Stimulated activated naive B cell treated with anti-CD40 and anti-IgM and Interleukin-4, amounts not matched to agents 10 μg/mL and 1 μg/mL and 100 μg/mL, for 72 hours (primary cell): ENCODE measurements around the gene AACS.
"Not testable (repeated sequence)": the region's sequence is repeated elsewhere in the genome, so short reads cannot be mapped to it uniquely, and the experiment has no call there.

Source experiments
- ATAC-seq, 2 donors: fragments of 150-1000 bp; cut with Tn5 transposase; replicated peaks; 2 replicates each; pipeline ENCODE4 v1.10.0; 2021; ENCODE audit warnings: moderate library complexity in 1 of 2
- DNase-seq: peaks from one replicate; pipeline ENCODE4 v3.0.0; 2021
- H3K27ac Mint-ChIP-seq: one replicate; pipeline ENCODE4 v1.8.0; 2022; ENCODE audit warnings: mild to moderate bottlenecking, mixed read lengths
- H3K27me3 Mint-ChIP-seq, 2 donors: one replicate each; pipeline ENCODE4 v1.8.0; 2022; ENCODE audit warnings: mixed read lengths in 2 of 2
- H3K36me3 Mint-ChIP-seq, 2 donors: one replicate each; pipeline ENCODE4 v1.8.0; 2022; ENCODE audit warnings: mixed read lengths in 2 of 2, mild to moderate bottlenecking in 1 of 2
- H3K4me1 Mint-ChIP-seq, 2 donors: one replicate each; pipeline ENCODE4 v1.8.0; 2022; ENCODE audit warnings: mixed read lengths in 2 of 2, mild to moderate bottlenecking in 1 of 2
- H3K4me3 Mint-ChIP-seq, 2 donors: one replicate each; pipeline ENCODE4 v1.8.0; 2022; ENCODE audit warnings: mild to moderate bottlenecking in 2 of 2, mixed read lengths in 2 of 2, moderate library complexity in 1 of 2
- H3K9me3 Mint-ChIP-seq, 2 donors: one replicate each; pipeline ENCODE4 v1.8.0; 2022; ENCODE audit warnings: mixed read lengths in 2 of 2, mild to moderate bottlenecking in 1 of 2

AACS gene

DNA sequence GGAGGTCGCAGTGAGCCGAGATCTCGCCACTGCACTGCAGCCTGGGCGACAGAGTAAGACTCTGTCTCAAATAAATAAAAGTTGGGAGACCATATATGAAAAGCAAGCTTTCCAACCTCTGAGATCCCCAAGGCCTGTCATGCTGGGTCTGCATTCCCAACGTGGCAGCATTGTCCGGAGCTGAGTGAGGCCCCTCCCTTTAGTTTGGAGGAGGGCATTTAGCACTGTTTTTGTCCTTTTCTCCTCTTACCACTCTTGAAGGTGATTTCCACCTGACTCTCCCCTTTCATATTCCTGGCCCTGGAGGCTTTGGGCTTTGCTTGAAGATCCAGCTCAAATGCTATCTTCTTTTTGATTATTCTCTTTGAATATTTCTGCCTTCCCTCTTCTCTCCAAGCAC lies 3.2 kb downstream of the AACS start:
- Mint-ChIP-seq H3K27me3 (peaks cover 2 to 5% of the 10 kb centered on the region in 2 donors), H3K9me3 (no peaks in the 10 kb centered on the region), H3K27ac (peak overlapping the region; percentile 69), H3K4me3 (no peak overlapping the region), H3K4me1 (peaks cover 14 to 22% of the 10 kb centered on the region in 2 donors), H3K36me3 (peaks cover 9 to 10% of the 10 kb centered on the region in 2 donors)
- no peak for DNase-seq
- ATAC-seq = no peak

DNA sequence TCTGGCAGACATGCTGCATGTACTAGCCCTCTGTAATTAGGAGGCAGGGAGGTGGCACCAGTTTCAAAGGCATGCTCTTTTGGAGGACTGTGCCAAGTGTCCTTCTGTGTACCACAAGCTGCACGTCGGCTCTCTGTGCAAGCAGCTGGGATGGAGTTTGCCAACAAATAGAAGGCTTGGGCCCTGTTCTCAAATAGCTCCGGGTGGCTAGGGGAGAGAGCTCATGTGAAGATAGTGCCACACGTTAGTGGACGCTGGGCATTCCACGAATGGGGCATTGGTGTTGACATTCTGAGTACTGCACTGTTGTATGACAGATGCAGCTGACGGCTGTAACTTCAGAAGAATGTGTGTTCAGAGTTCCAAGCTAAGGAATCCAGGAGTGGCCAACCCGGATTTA lies 4.4 kb downstream of the AACS start:
- H3K36me3 Mint-ChIP-seq = peaks cover 9 to 14% of the 10 kb centered on the region in 2 donors
- H3K4me3 Mint-ChIP-seq = no peak overlapping the region
- no peak overlapping the region for H3K27ac Mint-ChIP-seq
- ATAC-seq = no peak
- H3K9me3 Mint-ChIP-seq = no peaks in the 10 kb centered on the region
- no peaks in the 10 kb centered on the region for H3K27me3 Mint-ChIP-seq
- DNase-seq = no peak
- H3K4me1 Mint-ChIP-seq = peaks cover 14 to 21% of the 10 kb centered on the region in 2 donors

- H3K36me3 Mint-ChIP-seq = peaks cover 9 to 14% of the 10 kb centered on the region in 2 donors
- no peaks in the 10 kb centered on the region for H3K27me3 Mint-ChIP-seq
- H3K4me3 Mint-ChIP-seq = no peak overlapping the region
- DNase-seq = no peak
- H3K27ac Mint-ChIP-seq = no peak overlapping the region
- H3K9me3 Mint-ChIP-seq = no peaks in the 10 kb centered on the region
- H3K4me1 Mint-ChIP-seq = peaks cover 13 to 16% of the 10 kb centered on the region in 2 donors
- ATAC-seq = no peak
Measured at GRCh38 chr12:125070112-125070511, 4.9 kb downstream of the AACS start.

DNA sequence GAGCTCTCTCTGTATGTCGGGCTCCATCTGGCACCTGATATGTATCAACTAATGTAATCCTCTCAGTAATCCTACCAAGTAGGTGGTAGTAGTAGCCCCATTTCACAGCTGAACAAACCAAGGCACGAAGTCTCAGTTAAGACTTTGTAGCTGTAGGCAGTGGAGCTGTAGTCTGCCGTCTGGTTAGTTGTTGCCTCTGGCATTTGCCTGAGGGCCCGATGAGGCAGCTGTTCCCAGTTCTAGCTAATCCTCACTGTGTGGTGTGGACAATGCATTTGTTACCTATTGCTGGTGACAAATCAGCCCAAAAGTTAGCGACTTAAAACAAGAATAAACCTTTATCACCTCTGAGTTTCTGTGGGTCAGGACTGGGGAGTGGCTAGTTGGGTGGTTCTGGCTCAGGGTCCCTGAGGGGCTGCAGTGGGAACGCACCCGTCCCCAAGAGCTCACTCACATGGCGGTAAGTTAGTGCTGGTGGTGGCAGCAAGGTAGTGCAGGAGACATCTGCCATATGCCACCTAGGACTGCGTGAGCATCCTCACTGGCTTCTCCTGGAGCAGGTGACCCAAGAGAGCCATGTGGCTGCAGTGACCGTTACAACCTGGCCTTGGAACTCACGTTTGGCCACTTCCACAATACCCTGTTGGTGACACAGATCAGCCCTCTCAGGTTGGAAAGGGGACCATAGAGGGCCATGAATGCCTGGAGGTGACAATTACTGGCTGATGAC lies 5.6 kb downstream of the AACS start:
- Mint-ChIP-seq H3K27me3 (no peaks in the 10 kb centered on the region), H3K4me3 (no peak overlapping the region), H3K36me3 (peaks cover 13 to 15% of the 10 kb centered on the region in 2 donors), H3K4me1 (peaks cover 13 to 14% of the 10 kb centered on the region in 2 donors), H3K27ac (no peak overlapping the region), H3K9me3 (no peaks in the 10 kb centered on the region)
- ATAC-seq (no peak), DNase-seq (no peak)

DNA sequence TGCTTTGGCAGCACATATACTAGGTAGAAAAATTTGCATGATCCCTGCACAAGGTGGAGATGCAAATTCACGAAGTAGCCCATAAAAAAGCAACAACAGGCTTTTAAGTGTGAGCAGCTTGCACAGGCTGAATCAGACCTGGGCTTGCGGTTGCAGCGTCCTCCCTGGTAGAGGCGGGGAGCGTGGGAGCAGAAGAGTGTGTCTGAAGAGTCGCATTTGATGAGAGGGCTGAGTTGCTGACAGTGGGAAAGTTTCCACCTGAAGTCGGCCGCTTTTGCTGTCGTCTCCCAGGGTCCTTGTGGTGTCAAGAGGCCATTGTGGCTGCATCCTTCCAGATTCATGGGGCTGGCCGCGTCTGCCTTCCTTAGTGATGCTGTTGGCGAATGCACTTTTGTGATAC lies 6.2 kb downstream of the AACS start:
- Mint-ChIP-seq H3K4me1 (peaks cover 9 to 10% of the 10 kb centered on the region in 2 donors), H3K9me3 (no peaks in the 10 kb centered on the region)

DNA sequence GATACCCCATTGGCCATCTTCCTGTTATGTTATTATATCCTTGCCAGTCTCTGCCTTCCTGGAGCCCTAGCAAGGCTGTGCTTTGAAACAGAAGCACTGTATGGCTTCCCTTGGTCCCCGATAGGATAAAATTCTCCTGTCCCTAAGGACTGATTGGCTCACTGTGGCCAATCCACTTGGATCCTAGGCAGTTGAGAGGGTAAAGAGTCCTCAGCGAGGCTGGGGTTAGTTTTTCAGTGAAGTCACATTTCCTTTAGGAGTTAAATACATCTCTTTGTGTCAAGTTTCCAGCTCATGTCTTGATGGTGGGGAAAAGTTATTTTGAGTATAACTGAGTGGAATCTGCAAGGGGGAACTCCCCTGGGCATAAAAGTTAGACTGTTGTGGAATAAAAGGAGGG lies 7.3 kb downstream of the AACS start:
- DNase-seq (no peak), ATAC-seq (no peak)
- no peak overlapping the region for H3K4me3 Mint-ChIP-seq
- peaks cover 0 to 4% of the 10 kb centered on the region in 2 donors for H3K4me1 Mint-ChIP-seq
- H3K9me3 Mint-ChIP-seq = no peaks in the 10 kb centered on the region
- no peaks in the 10 kb centered on the region for H3K27me3 Mint-ChIP-seq
- H3K36me3 Mint-ChIP-seq = peaks cover 17 to 18% of the 10 kb centered on the region in 2 donors
- no peak overlapping the region for H3K27ac Mint-ChIP-seq

More for the DNA sequence above, 6.2 kb downstream of the AACS start:
- DNase-seq (no peak), ATAC-seq (no peak)
- Mint-ChIP-seq H3K27me3 (no peaks in the 10 kb centered on the region), H3K4me3 (no peak overlapping the region), H3K36me3 (peaks cover 19 to 21% of the 10 kb centered on the region in 2 donors), H3K27ac (no peak overlapping the region)

DNA sequence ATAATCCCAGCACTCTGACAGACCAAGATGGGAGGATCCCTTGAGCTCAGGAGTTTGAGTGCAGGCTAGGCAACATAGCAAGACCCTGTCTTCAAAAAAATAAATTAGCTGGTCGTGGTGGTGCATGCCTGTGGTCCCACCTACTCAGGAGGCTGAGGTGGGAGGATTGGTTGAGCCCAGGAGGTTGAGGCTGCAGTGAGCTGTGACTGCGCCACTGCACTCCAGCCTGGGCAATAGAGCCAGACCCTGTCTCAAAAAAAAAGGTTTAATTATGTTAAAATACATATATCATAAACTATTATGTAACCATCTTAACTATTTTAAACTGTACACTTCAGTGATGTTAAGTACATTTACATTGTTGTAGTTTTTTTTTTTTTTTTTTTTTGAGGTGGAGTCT lies 9.1 kb downstream of the AACS start:
- not testable (repeated sequence) for H3K27ac Mint-ChIP-seq, DNase-seq, H3K27me3 Mint-ChIP-seq, H3K4me3 Mint-ChIP-seq, H3K9me3 Mint-ChIP-seq, H3K4me1 Mint-ChIP-seq, ATAC-seq
- H3K36me3 Mint-ChIP-seq = peaks cover 29 to 31% of the 10 kb centered on the region in 2 donors

DNA sequence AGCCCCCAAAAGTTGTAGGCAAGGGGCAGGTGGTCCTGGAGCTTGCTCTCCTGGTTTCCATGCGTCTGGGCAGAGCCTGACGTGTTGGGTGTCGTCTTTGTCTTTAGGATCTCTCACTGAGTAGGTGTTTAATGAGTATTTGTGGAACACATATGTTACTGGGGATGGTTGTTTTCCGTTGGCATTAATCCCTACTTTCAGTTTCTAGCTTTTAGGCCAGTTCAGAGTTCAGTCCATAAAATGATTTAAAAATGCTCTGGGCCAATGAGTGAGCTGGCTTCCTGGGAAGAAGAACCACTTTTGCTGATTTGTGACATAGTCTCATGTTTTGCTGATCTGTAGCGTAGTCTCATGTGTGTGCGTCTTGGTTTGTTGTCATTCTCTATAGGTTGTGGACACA lies 10.9 kb downstream of the AACS start:
- Mint-ChIP-seq H3K27ac (no peak overlapping the region), H3K4me3 (no peak overlapping the region), H3K9me3 (no peaks in the 10 kb centered on the region), H3K27me3 (no peaks in the 10 kb centered on the region), H3K36me3 (peaks cover 33 to 41% of the 10 kb centered on the region in 2 donors), H3K4me1 (peaks cover 0 to 3% of the 10 kb centered on the region in 2 donors)
- no peak for ATAC-seq
- DNase-seq = no peak

- Mint-ChIP-seq H3K36me3 (peaks cover 40 to 42% of the 10 kb centered on the region in 2 donors), H3K4me3 (no peak overlapping the region), H3K27me3 (no peaks in the 10 kb centered on the region), H3K27ac (peak overlapping the region; percentile 37), H3K9me3 (no peaks in the 10 kb centered on the region), H3K4me1 (no peaks in the 10 kb centered on the region)
- DNase-seq (no peak), ATAC-seq (no peak)
Measured at GRCh38 chr12:125079084-125079483, 13.8 kb downstream of the AACS start.

DNA sequence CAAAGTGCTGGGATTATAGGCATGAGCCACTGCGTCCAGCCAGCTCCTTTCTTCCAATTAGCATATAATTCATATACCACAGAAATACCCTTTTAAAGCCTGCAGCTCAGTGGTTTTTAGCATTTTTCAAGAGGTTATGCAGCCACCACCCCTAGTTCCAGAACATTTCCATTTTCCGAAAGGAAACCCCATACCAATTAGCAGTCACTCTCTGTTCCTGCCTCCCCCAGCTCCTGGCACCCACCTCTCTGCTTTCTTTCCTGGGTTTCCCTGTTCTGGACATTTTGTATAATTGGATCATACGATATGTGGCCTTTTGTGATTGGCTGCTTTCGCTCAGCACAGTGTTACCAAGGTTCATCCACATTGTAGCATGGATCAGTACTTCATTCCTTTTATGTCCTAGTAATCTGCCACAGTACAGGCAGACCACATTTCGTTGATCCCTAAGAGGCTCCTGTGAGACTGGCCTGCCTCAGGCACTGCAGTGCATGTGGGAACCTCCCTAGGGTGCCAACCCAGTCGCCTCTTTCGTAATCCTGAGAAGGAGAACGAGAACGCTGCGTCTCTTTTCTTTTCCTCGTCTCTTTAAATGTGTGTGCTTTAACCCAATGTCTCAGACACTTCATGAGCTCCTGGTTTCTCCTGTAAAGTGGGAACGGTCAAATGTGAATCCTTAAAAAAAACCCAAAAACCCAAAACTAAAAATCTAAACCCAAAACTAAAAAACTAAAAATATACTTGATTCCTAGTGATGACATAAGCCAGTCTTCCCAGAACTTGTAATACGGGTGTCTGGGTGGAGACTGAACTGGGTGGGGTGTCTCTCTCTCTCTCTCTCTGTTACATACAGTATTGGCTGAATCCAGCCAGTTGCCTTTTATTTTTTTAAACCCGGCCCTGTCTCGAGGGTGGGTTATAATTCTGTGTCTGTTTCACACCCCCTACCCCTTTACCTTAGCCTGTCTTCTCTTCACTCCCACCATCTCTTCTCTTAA lies 14.7 kb downstream of the AACS start:
- Mint-ChIP-seq H3K27me3 (no peaks in the 10 kb centered on the region), H3K4me1 (no peaks in the 10 kb centered on the region), H3K4me3 (no peak overlapping the region), H3K27ac (no peak overlapping the region), H3K36me3 (peaks cover 43 to 50% of the 10 kb centered on the region in 2 donors), H3K9me3 (no peaks in the 10 kb centered on the region)
- no peak for DNase-seq
- ATAC-seq = no peak

- no peak overlapping the region for H3K27ac Mint-ChIP-seq
- H3K36me3 Mint-ChIP-seq = peaks cover 38 to 49% of the 10 kb centered on the region in 2 donors
- no peaks in the 10 kb centered on the region for H3K9me3 Mint-ChIP-seq
- no peaks in the 10 kb centered on the region for H3K27me3 Mint-ChIP-seq
- H3K4me3 Mint-ChIP-seq = no peak overlapping the region
- ATAC-seq (no peak), DNase-seq (no peak)
- no peaks in the 10 kb centered on the region for H3K4me1 Mint-ChIP-seq
Measured at GRCh38 chr12:125081427-125081826, 16.2 kb downstream of the AACS start.

- DNase-seq = no peak
- H3K36me3 Mint-ChIP-seq = peaks cover 40 to 45% of the 10 kb centered on the region in 2 donors
- H3K27ac Mint-ChIP-seq = no peak overlapping the region
- H3K4me3 Mint-ChIP-seq = no peak overlapping the region
- no peaks in the 10 kb centered on the region for H3K27me3 Mint-ChIP-seq
- H3K4me1 Mint-ChIP-seq = no peaks in the 10 kb centered on the region
- ATAC-seq = no peak
- no peaks in the 10 kb centered on the region for H3K9me3 Mint-ChIP-seq
Measured at GRCh38 chr12:125083072-125083471, 17.8 kb downstream of the AACS start.

DNA sequence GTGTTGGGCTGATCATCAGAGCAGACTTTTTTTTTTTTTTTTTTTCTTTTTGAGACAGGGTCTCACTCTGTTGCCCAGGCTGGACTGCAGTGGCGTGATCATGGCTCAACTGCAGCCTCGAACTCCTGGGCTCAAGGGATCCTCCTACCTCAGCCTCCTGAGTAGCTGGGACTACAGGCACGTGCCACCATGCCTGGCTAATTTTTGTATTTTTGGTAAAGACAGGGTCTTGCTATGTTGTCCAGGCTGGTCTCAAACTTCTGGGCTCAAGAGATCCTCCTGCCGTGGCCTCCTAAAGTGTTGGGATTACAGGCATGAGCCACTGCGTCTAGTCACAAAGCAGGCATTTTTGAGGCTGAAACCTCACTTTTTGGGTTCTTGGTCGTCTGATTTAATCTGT lies 23.0 kb downstream of the AACS start:
- DNase-seq, H3K27me3 Mint-ChIP-seq, H3K27ac Mint-ChIP-seq, ATAC-seq, H3K9me3 Mint-ChIP-seq, H3K4me1 Mint-ChIP-seq, H3K4me3 Mint-ChIP-seq: not testable (repeated sequence)
- peaks cover 27 to 30% of the 10 kb centered on the region in 2 donors for H3K36me3 Mint-ChIP-seq

GRCh38 chr12:125089083-125089482 lies 23.8 kb downstream of the AACS start:
- Mint-ChIP-seq H3K36me3 (peaks cover 26 to 31% of the 10 kb centered on the region in 2 donors), H3K4me3 (no peak overlapping the region), H3K27ac (no peak overlapping the region), H3K9me3 (no peaks in the 10 kb centered on the region), H3K4me1 (no peaks in the 10 kb centered on the region), H3K27me3 (no peaks in the 10 kb centered on the region)
- DNase-seq (no peak), ATAC-seq (no peak)
